Esophagus squamous epithelium (tissue), 4 donors: Measurements from ENCODE around the gene SYCE3.

Experiments used
- POLR2A ChIP-seq, 4 donors: fragments of 450-650 bp; IDR thresholded peaks; one replicate each; pipeline ENCODE4 v1.6.1; 2017; ENCODE audit warnings: antibody characterized with exemption in 4 of 4, mild to moderate bottlenecking in 4 of 4, moderate library complexity in 3 of 4
- TF ChIP-seq, protein P1 (sequence below), 6 experiments: fragments of 450-650 bp in 4 of 6; fragments of 200-600 bp in 2 of 6; sonication (generic) in 2 of 6; IDR thresholded peaks; one replicate each; pipeline ENCODE4 v1.5.1; 2016 to 2019; ENCODE audit warnings: antibody characterized with exemption in 6 of 6, mild to moderate bottlenecking in 4 of 6, moderate library complexity in 4 of 6

DNA sequence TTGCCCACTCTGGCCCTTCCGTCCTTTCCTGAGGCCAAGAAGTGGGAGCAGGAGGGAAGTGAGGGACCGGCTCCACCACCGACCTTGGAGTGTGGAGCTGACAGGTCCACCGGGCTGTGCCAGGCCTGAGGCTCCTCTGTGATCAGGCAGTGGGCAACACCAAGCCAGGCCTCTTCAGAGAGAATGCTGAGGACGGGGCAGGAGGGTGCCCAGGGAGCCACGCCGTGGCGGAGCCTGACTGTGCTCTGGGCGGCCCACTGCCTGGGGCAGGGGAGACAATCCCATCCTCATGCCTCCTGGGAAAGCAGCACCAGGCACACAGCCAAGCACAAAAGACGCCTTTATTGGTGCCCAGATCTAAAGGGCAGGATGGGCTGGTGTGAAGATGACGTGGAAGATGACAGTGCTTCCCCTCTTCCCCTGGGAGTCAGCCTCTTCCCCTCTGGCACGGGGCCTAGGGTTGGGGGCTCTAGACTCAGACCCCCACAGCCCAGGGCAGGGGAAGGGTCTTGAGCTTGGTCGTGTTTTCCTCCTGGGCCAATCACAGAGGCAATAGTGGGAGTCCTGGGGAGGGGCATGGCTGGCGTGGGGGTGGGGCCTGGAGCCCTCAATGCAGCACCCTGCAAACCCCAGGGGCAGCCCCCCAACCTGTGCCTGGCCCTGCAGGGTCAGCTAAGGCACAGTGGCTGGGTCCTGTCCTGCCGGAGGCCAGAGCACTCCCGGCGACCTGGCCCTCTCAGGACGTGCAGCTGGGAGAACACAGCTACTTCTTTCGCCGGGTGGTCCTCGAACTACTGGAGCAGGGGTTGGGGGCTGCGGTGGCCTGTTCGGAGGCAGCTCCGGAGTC is 59.9 kb downstream of the SYCE3 start:
- TF ChIP-seq, protein P1, sequence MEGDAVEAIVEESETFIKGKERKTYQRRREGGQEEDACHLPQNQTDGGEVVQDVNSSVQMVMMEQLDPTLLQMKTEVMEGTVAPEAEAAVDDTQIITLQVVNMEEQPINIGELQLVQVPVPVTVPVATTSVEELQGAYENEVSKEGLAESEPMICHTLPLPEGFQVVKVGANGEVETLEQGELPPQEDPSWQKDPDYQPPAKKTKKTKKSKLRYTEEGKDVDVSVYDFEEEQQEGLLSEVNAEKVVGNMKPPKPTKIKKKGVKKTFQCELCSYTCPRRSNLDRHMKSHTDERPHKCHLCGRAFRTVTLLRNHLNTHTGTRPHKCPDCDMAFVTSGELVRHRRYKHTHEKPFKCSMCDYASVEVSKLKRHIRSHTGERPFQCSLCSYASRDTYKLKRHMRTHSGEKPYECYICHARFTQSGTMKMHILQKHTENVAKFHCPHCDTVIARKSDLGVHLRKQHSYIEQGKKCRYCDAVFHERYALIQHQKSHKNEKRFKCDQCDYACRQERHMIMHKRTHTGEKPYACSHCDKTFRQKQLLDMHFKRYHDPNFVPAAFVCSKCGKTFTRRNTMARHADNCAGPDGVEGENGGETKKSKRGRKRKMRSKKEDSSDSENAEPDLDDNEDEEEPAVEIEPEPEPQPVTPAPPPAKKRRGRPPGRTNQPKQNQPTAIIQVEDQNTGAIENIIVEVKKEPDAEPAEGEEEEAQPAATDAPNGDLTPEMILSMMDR (IDR thresholded peaks at IDR 0.05) = no peak
- no peak for TF ChIP-seq POLR2A (IDR thresholded peaks at IDR 0.05)
